GM20000 (cell line): ENCODE measurements around the gene PRM3.

ENCODE experiments used
- DNase-seq: peaks from one replicate; pipeline ENCODE4 v3.0.0; 2012; ENCODE audit warnings: low spot score
- TF ChIP-seq, protein P1 (sequence below): IDR thresholded peaks from 2 replicates; pipeline ENCODE4 v1.5.1; 2012; ENCODE audit warnings: mild to moderate bottlenecking, control low read depth; ENCODE audit errors: extremely low read depth, missing control alignments

PRM3 gene

DNA sequence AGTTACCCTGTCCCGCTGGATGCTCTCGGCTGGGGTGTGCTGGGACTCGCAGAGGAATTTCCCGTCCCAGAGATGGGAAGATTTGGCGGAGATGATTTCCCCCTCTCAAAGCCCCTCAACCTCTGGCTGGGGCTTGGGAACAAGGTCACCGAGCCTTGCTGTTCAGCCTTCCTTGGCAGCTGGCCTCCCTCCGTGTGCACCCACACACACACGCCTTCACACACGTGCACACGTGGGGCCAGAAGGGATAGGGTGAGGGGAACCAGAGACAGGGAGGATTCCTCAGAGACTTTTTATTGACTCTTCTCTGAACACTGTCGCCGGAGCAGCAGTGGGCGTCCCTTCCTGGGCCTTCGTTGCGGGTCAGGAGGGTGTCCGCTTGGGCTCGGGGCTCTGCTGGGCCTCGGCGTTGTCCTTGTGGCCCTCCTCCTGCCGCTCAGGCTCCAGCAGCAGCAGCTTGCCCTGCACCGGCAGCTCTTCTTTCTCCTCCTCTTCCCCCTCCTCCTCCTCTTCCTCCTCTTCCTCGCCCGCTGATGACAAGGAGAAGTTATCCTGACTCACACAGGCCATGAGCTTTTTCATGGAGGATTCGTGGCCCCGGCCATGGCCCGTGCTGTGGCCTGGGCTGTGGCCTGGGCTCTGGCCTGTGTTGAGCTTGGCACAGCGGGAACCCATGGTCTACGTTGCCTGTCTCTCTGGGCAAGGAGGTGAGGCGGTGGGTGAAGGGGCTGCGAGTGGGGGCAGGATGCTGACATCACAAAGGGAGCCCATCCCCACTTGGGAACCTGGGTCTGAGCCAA lies at the start of gene PRM3:
PRM3 (minus strand) TSS at position 709 of the 800 bp plus-strand sequence; CDS start at position 675, 34 bp downstream.
- TF ChIP-seq, protein P1, sequence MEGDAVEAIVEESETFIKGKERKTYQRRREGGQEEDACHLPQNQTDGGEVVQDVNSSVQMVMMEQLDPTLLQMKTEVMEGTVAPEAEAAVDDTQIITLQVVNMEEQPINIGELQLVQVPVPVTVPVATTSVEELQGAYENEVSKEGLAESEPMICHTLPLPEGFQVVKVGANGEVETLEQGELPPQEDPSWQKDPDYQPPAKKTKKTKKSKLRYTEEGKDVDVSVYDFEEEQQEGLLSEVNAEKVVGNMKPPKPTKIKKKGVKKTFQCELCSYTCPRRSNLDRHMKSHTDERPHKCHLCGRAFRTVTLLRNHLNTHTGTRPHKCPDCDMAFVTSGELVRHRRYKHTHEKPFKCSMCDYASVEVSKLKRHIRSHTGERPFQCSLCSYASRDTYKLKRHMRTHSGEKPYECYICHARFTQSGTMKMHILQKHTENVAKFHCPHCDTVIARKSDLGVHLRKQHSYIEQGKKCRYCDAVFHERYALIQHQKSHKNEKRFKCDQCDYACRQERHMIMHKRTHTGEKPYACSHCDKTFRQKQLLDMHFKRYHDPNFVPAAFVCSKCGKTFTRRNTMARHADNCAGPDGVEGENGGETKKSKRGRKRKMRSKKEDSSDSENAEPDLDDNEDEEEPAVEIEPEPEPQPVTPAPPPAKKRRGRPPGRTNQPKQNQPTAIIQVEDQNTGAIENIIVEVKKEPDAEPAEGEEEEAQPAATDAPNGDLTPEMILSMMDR = no peak
- no peak for DNase-seq

DNA sequence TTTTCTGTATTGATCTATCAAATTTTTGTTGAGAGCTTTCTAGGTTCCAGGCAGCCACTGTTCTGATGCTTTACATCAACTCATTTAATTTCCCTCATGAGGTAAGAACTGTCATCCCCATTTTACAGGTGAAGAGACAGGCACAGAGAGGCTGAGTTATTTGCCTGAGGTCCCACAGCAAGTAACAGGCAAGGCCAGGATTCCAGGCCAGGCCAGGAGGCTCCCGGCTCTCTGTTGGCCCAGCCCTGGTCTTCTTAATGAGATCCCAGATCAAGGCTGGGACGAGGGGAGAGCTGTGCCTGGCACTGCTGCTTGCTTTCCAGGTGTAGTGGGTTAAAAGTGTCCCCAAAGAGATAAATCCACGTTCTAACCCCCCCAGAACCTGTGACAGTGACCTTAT lies 49.4 kb upstream of the PRM3 start:
- no peak for DNase-seq
- TF ChIP-seq, protein P1 = no peak

DNA sequence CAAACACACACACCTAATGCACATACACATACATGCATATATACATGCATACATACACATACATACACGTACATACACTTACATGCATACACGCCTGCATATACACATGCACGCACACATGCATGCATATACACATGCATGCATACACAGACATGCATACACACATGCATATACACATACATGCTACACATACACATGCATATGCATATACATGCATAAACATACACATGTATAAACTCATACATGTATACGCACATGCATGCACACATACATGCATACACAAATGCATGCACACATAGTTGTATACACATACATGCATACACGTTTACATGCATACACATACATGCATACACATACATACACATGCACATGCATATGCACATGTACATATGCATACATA lies 48.2 kb upstream of the PRM3 start:
- DNase-seq = no peak
- TF ChIP-seq, protein P1 = no peak

GRCh38 chr16:11320170-11320569 lies 46.7 kb upstream of the PRM3 start:
- TF ChIP-seq, protein P1 = no peak
- DNase-seq = no peak

DNA sequence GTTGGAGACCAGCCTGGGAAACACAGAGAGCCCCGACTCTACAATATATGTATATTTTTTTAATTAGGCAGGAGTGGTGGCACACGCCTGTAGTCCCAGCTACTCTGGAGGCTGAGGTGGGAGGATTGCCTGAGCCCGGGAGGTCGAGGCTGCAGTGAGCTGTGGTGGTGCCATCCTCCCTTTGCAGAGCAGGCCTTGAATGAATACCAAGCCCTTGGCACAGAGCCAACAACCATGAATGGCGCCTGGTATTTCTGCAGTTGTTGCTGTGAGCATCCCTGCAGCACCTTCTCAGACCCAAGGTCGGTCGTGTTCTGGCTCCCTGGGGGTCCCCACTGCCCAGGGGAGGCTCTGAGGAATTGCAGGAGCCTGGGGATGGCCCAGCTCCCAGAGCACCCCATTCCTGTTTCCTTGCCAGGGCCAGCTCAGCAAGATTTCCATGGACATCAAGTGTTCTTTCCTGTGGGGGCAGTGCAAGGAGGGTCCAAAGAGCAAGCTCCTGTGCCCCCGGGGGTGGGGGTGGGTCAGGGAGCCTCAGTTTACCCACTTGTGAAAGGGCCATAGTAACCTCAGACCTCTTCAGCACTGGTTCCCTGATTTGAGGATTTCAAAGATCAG lies 46.2 kb upstream of the PRM3 start:
- no peak for DNase-seq
- TF ChIP-seq, protein P1 = no peak

DNA sequence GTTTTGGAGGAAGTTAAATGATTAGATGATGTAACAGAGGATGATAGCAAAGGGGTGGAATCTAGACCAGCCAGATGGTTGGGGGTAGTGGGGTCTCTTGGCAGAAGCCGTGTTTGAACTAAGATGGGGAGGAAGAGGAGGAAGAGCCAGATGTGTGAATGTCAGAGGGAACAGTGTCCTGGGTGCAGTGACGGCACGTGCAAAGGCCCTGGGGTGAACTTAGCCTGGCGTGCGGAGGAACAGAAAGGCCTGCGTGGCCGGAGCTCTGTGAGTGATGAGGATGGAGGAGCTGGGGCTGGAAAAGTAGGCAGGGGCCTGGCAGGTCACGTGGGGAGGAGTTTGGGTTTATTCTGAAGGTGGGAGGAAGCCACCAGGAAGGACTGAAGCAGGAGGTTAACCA lies 45.4 kb upstream of the PRM3 start:
- TF ChIP-seq, protein P1 = no peak
- DNase-seq = no peak

DNA sequence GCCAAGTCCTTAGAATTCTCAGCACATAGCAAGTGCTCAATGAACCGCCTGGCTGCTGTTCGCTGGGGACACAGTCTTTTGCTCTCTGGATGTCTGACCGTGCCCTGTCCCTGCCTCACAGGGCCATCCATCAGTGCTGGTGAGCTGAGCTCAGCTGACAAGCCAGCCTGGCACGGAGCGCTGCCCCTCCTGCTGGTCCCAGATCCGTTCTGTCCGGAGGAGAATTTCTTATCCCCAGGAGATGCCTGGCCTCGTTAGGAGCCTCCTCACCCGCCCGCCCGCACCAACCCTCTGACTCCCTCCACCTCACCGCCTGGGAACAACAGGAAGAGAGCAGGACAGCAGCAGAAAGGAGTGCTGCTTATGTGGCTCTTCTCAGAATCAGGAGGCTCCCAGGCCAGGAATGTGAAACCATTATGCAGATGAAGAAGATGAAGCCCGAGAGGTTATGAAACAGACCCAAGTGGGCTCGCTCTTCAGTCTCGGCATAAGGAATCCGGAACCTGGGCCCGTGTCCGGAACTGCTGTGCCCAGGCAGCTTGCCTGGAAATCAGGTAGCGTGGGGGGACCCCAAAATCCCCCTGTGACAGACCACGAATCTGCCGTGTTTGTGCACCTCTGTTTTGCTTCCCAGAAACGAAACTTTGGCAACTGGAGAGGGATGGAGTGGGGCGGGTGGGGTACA lies 43.0 kb upstream of the PRM3 start:
- DNase-seq = no peak
- TF ChIP-seq, protein P1 = no peak
